Measurements from ENCODE around the gene LUC7L3. TPM values are rescaled to one million over a fixed set of nuclear protein-coding genes. Genes with fewer than 3 reads are reported as not detected.

Gene LUC7L3
- total RNA-seq, 1 experiment from 2014 or later = 108 TPM

DNA sequence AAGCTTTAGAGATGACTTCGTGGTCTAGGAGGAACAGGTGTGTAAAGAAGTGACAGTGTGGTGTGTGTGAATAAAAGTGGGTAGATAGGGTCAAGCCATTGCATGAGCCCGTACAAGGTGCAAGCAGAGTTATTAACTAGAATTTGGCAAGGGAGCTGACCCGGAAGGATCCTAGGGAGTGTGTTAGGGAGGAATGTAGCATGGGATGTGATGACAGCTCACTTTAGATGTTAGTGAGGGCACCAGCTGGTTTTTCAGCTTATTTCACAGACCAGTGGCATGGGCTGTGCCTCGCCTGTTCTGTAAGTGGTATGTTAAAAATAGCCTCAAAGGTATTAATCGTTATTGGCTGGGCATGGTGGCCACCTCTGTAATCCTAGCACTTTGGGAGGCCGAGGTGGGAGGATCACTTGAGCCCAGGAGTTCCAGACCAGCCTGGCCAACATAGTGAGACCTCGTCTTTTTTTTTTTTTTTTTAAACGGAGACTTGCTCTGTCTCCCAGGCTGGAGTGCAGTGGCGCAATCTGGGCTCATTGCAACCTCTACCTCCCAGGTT lies 39.7 kb downstream of the LUC7L3 start:
- ChIA-PET CTCF (interaction anchor here (0.8 kb wide), 1 partner anchor 280 kb away, joined by 3 read pairs; no protein-coding TSS in a partner anchor), POLR2A (interaction anchor here (0.5 to 1.6 kb wide), 3 partner anchors 9 to 19 kb away, joined by 3 to 7 read pairs (median 3); no protein-coding TSS in a partner anchor)

GRCh38 chr17:50762177-50762576 lies 42.8 kb downstream of the LUC7L3 start:
- no peaks in the 10 kb centered on the region for H3K9me3 Mint-ChIP-seq (ENCODE audit: unreplicated experiment)
- intact Hi-C loops (cut with micrococcal nuclease) = no loop called here
- no peak overlapping the region for H3K27ac Mint-ChIP-seq (ENCODE audit: low read depth, unreplicated experiment)
- TF ChIP-seq CTCF (IDR thresholded peaks at IDR 0.05; ENCODE audit: unreplicated experiment) = no peak
- POLR2A ChIA-PET = interaction anchor here (0.8 to 1.3 kb wide), 3 partner anchors 54 to 220 kb away, joined by 3 to 4 read pairs (median 4); partner anchors contain the start of gene ANKRD40
- H3K4me3 Mint-ChIP-seq (ENCODE audit: unreplicated experiment) = no peak overlapping the region
- peaks cover 11% of the 10 kb centered on the region for H3K4me1 Mint-ChIP-seq (ENCODE audit: insufficient read depth, unreplicated experiment)
- H3K27me3 Mint-ChIP-seq (ENCODE audit: insufficient read depth, unreplicated experiment) = no peaks in the 10 kb centered on the region
- BruUV-seq (replicated peaks) = no TSS peak
- CTCF ChIA-PET = interaction anchor here (0.6 to 2.3 kb wide), 5 partner anchors 14 to 188 kb away, joined by 3 to 8 read pairs (median 5); no protein-coding TSS in a partner anchor
- DNase-seq (ENCODE audit: unreplicated experiment) = no peak
- H3K36me3 Mint-ChIP-seq (ENCODE audit: insufficient read depth, unreplicated experiment) = peaks cover 9% of the 10 kb centered on the region

More for the DNA sequence above, 39.7 kb downstream of the LUC7L3 start:
- peaks cover 11% of the 10 kb centered on the region for H3K4me1 Mint-ChIP-seq (ENCODE audit: insufficient read depth, unreplicated experiment)
- H3K27me3 Mint-ChIP-seq (ENCODE audit: insufficient read depth, unreplicated experiment) = no peaks in the 10 kb centered on the region
- BruUV-seq (replicated peaks) = TSS peak; percentile 28
- H3K27ac Mint-ChIP-seq (ENCODE audit: low read depth, unreplicated experiment) = no peak overlapping the region
- H3K9me3 Mint-ChIP-seq (ENCODE audit: unreplicated experiment) = no peaks in the 10 kb centered on the region
- H3K4me3 Mint-ChIP-seq (ENCODE audit: unreplicated experiment) = no peak overlapping the region
- intact Hi-C loops (cut with micrococcal nuclease) = no loop called here
- DNase-seq (ENCODE audit: unreplicated experiment) = no peak
- no peak for TF ChIP-seq CTCF (IDR thresholded peaks at IDR 0.05; ENCODE audit: unreplicated experiment)
- peaks cover 40% of the 10 kb centered on the region for H3K36me3 Mint-ChIP-seq (ENCODE audit: insufficient read depth, unreplicated experiment)

- no peak overlapping the region for H3K27ac Mint-ChIP-seq (ENCODE audit: low read depth, unreplicated experiment)
- BruUV-seq (replicated peaks) = no TSS peak
- no peak for TF ChIP-seq CTCF (IDR thresholded peaks at IDR 0.05; ENCODE audit: unreplicated experiment)
- DNase-seq (ENCODE audit: unreplicated experiment) = no peak
- no peaks in the 10 kb centered on the region for H3K9me3 Mint-ChIP-seq (ENCODE audit: unreplicated experiment)
- no peaks in the 10 kb centered on the region for H3K36me3 Mint-ChIP-seq (ENCODE audit: insufficient read depth, unreplicated experiment)
- intact Hi-C loops (cut with micrococcal nuclease) = no loop called here
- CTCF ChIA-PET = interaction anchor here (0.6 to 2.3 kb wide), 6 partner anchors 19 to 494 kb away, joined by 3 to 8 read pairs (median 4); no protein-coding TSS in a partner anchor
- no peak overlapping the region for H3K4me3 Mint-ChIP-seq (ENCODE audit: unreplicated experiment)
- H3K27me3 Mint-ChIP-seq (ENCODE audit: insufficient read depth, unreplicated experiment) = no peaks in the 10 kb centered on the region
- H3K4me1 Mint-ChIP-seq (ENCODE audit: insufficient read depth, unreplicated experiment) = peaks cover 13% of the 10 kb centered on the region
- POLR2A ChIA-PET = interaction anchor here (1.2 to 1.6 kb wide), 3 partner anchors 9 to 19 kb away, joined by 3 to 6 read pairs (median 4); no protein-coding TSS in a partner anchor
Observed at GRCh38 chr17:50763716-50764475, 44.5 kb downstream of the LUC7L3 start.

GRCh38 chr17:50764734-50765149 lies 45.3 kb downstream of the LUC7L3 start:
- TF ChIP-seq CTCF (IDR thresholded peaks at IDR 0.05; ENCODE audit: unreplicated experiment) = no peak
- POLR2A ChIA-PET = interaction anchor here (1.2 kb wide), 1 partner anchor 11 kb away, joined by 4 read pairs; no protein-coding TSS in a partner anchor
- Mint-ChIP-seq H3K36me3 (ENCODE audit: insufficient read depth, unreplicated experiment) (no peaks in the 10 kb centered on the region), H3K4me1 (ENCODE audit: insufficient read depth, unreplicated experiment) (peaks cover 12% of the 10 kb centered on the region), H3K27me3 (ENCODE audit: insufficient read depth, unreplicated experiment) (no peaks in the 10 kb centered on the region), H3K27ac (ENCODE audit: low read depth, unreplicated experiment) (no peak overlapping the region), H3K4me3 (ENCODE audit: unreplicated experiment) (no peak overlapping the region), H3K9me3 (ENCODE audit: unreplicated experiment) (no peaks in the 10 kb centered on the region)
- DNase-seq (ENCODE audit: unreplicated experiment) = no peak
- intact Hi-C loops (cut with micrococcal nuclease) = no loop called here
- BruUV-seq (replicated peaks) = no TSS peak
- CTCF ChIA-PET = interaction anchor here (0.7 to 1.5 kb wide), 3 partner anchors 77 to 495 kb away, joined by 3 to 8 read pairs (median 4); no protein-coding TSS in a partner anchor

All from MCF 10A (cell line).